Ishikawa (cell line): Measurements from ENCODE around the gene PACC1.

Experiments used
- CEBPB ChIP-seq: IDR thresholded peaks from 2 replicates; pipeline ENCODE4 v1.6.1; 2012
- CREB1 ChIP-seq: IDR thresholded peaks from 2 replicates; pipeline ENCODE4 v1.6.1; 2012; ENCODE audit warnings: low read depth
- EGR1 ChIP-seq: IDR thresholded peaks from 2 replicates; pipeline ENCODE4 v1.6.1; 2012
- EP300 ChIP-seq: IDR thresholded peaks from 2 replicates; pipeline ENCODE4 v1.6.1; 2012; ENCODE audit warnings: borderline replicate concordance
- FOXM1 ChIP-seq: IDR thresholded peaks from 2 replicates; pipeline ENCODE4 v1.6.1; 2012; ENCODE audit warnings: low read depth, borderline replicate concordance
- NFIC ChIP-seq: IDR thresholded peaks from 2 replicates; pipeline ENCODE4 v1.6.1; 2012
- RAD21 ChIP-seq: IDR thresholded peaks from 2 replicates; pipeline ENCODE4 v1.6.1; 2012; ENCODE audit warnings: low read depth
- REST ChIP-seq: IDR thresholded peaks from 2 replicates; pipeline ENCODE4 v1.6.1; 2012; ENCODE audit warnings: low read depth, mild to moderate bottlenecking
- TAF1 ChIP-seq: IDR thresholded peaks from 2 replicates; pipeline ENCODE4 v1.6.1; 2012; ENCODE audit warnings: low read depth, mild to moderate bottlenecking
- TCF12 ChIP-seq: IDR thresholded peaks from 2 replicates; pipeline ENCODE4 v1.6.1; 2012; ENCODE audit warnings: low read depth
- TEAD4 ChIP-seq: IDR thresholded peaks from 2 replicates; pipeline ENCODE4 v1.6.1; 2012
- USF1 ChIP-seq: IDR thresholded peaks from 2 replicates; pipeline ENCODE4 v1.6.1; 2012
- YY1 ChIP-seq: IDR thresholded peaks from 2 replicates; pipeline ENCODE4 v1.6.1; 2012; ENCODE audit warnings: low read depth
- ZBTB7A ChIP-seq: IDR thresholded peaks from 2 replicates; pipeline ENCODE4 v1.6.1; 2012; ENCODE audit warnings: low read depth
- TF ChIP-seq, protein P1 (sequence below): IDR thresholded peaks from 2 replicates; pipeline ENCODE4 v1.6.1; 2012

PACC1 gene

DNA sequence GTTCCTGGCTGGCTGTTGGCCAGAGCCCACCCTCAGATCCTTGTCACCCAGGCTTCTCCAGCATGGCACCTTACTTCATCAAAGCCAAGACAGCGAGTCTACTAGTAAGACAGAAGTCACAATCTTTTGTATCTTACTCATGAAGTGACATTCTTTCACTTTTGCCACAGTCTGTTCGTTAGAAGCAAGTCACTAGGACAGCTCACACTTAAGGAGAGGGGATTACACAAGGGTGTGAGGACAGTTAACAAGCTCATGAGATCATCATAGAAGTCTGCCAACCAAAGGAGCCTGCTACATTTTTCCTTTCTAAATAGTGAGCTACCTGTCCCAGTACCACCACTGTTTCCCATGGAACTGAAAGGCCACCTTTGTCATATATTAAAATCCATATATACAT, 61.5 kb downstream of the PACC1 start:
- TF ChIP-seq REST (no peak), NFIC (no peak), TAF1 (no peak), TCF12 (no peak), EP300 (no peak), EGR1 (no peak), RAD21 (no peak), ZBTB7A (no peak), FOXM1 (no peak), USF1 (no peak), YY1 (no peak), CREB1 (no peak), CEBPB (no peak), TEAD4 (no peak)
- TF ChIP-seq, protein P1, sequence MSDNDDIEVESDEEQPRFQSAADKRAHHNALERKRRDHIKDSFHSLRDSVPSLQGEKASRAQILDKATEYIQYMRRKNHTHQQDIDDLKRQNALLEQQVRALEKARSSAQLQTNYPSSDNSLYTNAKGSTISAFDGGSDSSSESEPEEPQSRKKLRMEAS = no peak

DNA sequence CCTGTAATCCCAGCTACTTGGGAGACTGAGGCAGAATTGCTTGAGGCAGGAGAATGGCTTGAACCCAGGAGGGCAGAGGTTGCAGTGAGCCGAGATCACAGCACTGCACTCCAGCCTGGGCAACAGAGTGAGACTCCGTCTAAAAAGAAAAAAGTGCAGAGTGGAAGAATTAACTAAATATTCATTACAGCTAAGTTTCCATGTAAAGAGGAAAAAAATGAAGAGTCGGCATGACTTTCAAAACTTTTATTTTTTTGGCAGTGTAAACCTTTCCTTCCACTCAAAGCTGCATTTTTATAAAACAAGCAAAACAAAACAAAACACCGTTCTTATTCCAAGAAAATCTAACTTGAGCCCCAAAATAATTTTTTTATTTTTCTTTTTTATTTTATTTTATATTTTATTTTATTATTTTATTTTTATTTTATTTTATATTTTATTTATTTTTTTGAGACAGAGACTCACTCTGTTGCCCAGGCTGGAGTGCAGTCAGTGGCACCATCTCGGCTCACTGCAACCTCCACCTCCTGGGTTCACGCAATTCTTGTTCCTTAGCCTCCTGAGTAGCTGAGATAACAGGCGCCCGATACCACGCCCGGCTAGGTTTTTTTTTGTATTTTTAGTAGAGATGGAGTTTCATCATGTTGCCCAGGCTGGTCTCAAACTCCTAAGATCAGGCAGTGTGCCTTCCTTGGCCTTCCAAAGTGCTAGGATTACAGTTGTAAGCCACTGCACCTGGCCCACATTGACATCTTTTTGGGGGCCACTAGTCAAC, 62.9 kb downstream of the PACC1 start:
- TF ChIP-seq CREB1 (no peak), CEBPB (no peak), FOXM1 (no peak), YY1 (no peak)

GRCh38 chr1:212346601-212347000, 68.1 kb downstream of the PACC1 start:
- TF ChIP-seq TAF1 = no peak

DNA sequence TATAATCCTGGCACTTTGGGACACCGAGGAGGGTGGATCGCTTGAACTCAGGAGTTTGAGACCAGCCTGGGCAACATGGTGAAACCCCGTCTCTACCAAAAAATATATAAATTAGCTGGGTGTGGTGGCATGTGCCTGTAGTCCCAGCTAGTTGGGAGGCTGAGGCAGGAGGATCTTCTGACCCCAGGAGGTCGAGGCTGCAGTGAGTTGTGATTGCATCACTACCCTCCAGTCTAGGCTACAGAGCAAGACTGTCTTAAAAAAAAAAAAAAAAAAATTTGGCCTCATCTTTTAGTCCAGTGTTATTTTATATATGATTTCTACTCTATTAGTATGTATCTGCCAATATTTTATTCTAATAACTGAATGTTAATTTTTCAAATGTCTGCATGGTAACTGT, 69.8 kb downstream of the PACC1 start:
- TF ChIP-seq EP300 = no peak
- TF ChIP-seq CREB1 = no peak
- no peak for TF ChIP-seq TEAD4

DNA sequence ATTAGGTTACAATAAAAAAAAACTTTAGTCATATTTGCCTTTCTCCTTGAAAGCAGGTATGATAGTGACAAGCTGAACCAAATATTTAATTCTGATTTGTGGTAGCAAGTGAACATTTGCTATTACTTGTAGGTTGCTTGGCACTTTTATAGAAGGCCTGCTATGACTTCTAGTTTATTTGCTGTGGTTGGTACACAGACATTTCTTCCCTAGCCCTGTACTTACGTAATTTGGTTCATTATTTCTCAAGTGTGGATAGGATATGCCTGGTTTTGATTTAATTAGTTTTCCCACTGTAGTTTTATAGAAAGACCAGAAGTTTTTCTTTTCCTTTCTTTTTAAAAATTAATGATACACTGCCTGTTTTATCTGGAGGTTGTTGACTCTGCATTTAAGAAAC, 73.6 kb downstream of the PACC1 start:
- TF ChIP-seq NFIC = no peak
- no peak for TF ChIP-seq EGR1
- TF ChIP-seq, protein P1 = no peak
- TF ChIP-seq FOXM1 = no peak
- no peak for TF ChIP-seq ZBTB7A
- TF ChIP-seq CEBPB = no peak
- TF ChIP-seq USF1 = no peak

- TF ChIP-seq FOXM1 (no peak), RAD21 (no peak), EGR1 (no peak), CREB1 (no peak), TEAD4 (no peak), ZBTB7A (no peak), CEBPB (no peak), EP300 (no peak), TAF1 (no peak), USF1 (no peak), NFIC (no peak), YY1 (no peak), TCF12 (no peak), REST (no peak)
Observed at GRCh38 chr1:212329105-212329504, 85.6 kb downstream of the PACC1 start.
